22Rv1 (cell line): ENCODE data around the gene HAPLN3.

Experiments used
- H3K27ac ChIP-seq: fragments of 450-650 bp; 2 replicates; pipeline ENCODE4 v1.5.1; 2017
- CTCF ChIP-seq: fragments of 450-650 bp; IDR thresholded peaks from 2 replicates; pipeline ENCODE4 v1.5.1; 2017; ENCODE audit warnings: mild to moderate bottlenecking
- ZFX ChIP-seq: fragments of 450-650 bp; IDR thresholded peaks from 2 replicates; pipeline ENCODE4 v1.6.1; 2017; ENCODE audit warnings: antibody characterized with exemption, borderline replicate concordance

HAPLN3 gene

GRCh38 chr15:88852476-88852875 lies 42.9 kb downstream of the HAPLN3 start:
- no peak for TF ChIP-seq ZFX
- no peak for TF ChIP-seq CTCF
- H3K27ac ChIP-seq: no peak overlapping the region

GRCh38 chr15:88849376-88850072 lies 45.8 kb downstream of the HAPLN3 start:
- TF ChIP-seq ZFX: no peak
- no peak overlapping the region for H3K27ac ChIP-seq

GRCh38 chr15:88848203-88848602 lies 47.1 kb downstream of the HAPLN3 start:
- no peak overlapping the region for H3K27ac ChIP-seq
- TF ChIP-seq CTCF: no peak
- TF ChIP-seq ZFX: no peak

- no peak for TF ChIP-seq CTCF
- no peak for TF ChIP-seq ZFX
- no peak overlapping the region for H3K27ac ChIP-seq
These were observed 48.2 kb downstream of the HAPLN3 start for GRCh38 chr15:88847144-88847543.

- TF ChIP-seq CTCF (no peak), ZFX (no peak)
- no peak overlapping the region for H3K27ac ChIP-seq
These were observed 49.7 kb downstream of the HAPLN3 start for GRCh38 chr15:88845616-88846015.

GRCh38 chr15:88844749-88845386 lies 50.5 kb downstream of the HAPLN3 start:
- no peak overlapping the region for H3K27ac ChIP-seq
- no peak for TF ChIP-seq ZFX
- TF ChIP-seq CTCF: no peak

GRCh38 chr15:88843334-88843733 lies 52.0 kb downstream of the HAPLN3 start:
- TF ChIP-seq CTCF: no peak
- TF ChIP-seq ZFX: no peak
- no peak overlapping the region for H3K27ac ChIP-seq
